Mammary epithelial cell (primary cell): ENCODE data around the gene ANKRD55.
"Not testable (repeated sequence)": the region's sequence is repeated elsewhere in the genome, so short reads cannot be mapped to it uniquely, and the experiment has no call there.

Experiments used
- CTCF ChIP-seq, 2 donors: IDR thresholded peaks in 1 of 2; conservative IDR thresholded peaks in 1 of 2; 2 replicates each; pipeline ENCODE4 v1.5.1; 2011 to 2012; ENCODE audit warnings: inconsistent platforms in 2 of 2, low read length in 2 of 2, mild to moderate bottlenecking in 2 of 2, control low read depth in 1 of 2, low read depth in 1 of 2; ENCODE audit not compliant: insufficient read depth in 1 of 2; ENCODE audit errors: extremely low read depth in 1 of 2
- EZH2 ChIP-seq: IDR thresholded peaks from 2 replicates; pipeline ENCODE4 v1.6.1; 2012; ENCODE audit warnings: low read length, inconsistent platforms, borderline replicate concordance

GRCh38 chr5:56268707-56269106 lies 35.6 kb upstream of the ANKRD55 start:
- not testable (repeated sequence) for TF ChIP-seq CTCF (conservative IDR thresholded peaks at IDR 0.05 in 1 of 2, IDR thresholded peaks at IDR 0.05 in 1 of 2; ENCODE audit: extremely low read depth in 1 of 2, insufficient read depth in 1 of 2, low read depth in 1 of 2, low read length in 2 of 2); EZH2
